ENCODE data around the gene USP22. TPM values are rescaled to one million over a fixed set of nuclear protein-coding genes. Genes with fewer than 3 reads are reported as not detected.
A peak's percentile ranks its signal among the peaks of the same experiment; 100 is the strongest.

The USP22 gene
- total RNA-seq, 1 experiment from 2014 or later = 157 TPM

GRCh38 chr17:21002309-21003006 lies 40.4 kb downstream of the USP22 start:
- no peak for DNase-seq (ENCODE audit: unreplicated experiment)
- H3K27ac Mint-ChIP-seq (ENCODE audit: low read depth, unreplicated experiment) = no peak overlapping the region
- H3K27me3 Mint-ChIP-seq (ENCODE audit: insufficient read depth, unreplicated experiment) = no peaks in the 10 kb centered on the region
- H3K4me1 Mint-ChIP-seq (ENCODE audit: insufficient read depth, unreplicated experiment) = no peaks in the 10 kb centered on the region
- peaks cover 93% of the 10 kb centered on the region for H3K36me3 Mint-ChIP-seq (ENCODE audit: insufficient read depth, unreplicated experiment)
- H3K4me3 Mint-ChIP-seq (ENCODE audit: unreplicated experiment) = no peak overlapping the region
- intact Hi-C loops (cut with micrococcal nuclease) = no loop called here
- H3K9me3 Mint-ChIP-seq (ENCODE audit: unreplicated experiment) = no peaks in the 10 kb centered on the region
- CTCF ChIA-PET = interaction anchor here (1.0 to 1.4 kb wide), 2 partner anchors 9 to 14 kb away, joined by 3 to 8 read pairs; no protein-coding TSS in a partner anchor
- no peak for TF ChIP-seq CTCF (IDR thresholded peaks at IDR 0.05; ENCODE audit: unreplicated experiment)
- no TSS peak for BruUV-seq (replicated peaks)
- POLR2A ChIA-PET = interaction anchor here (1.5 kb wide), 1 partner anchor 46 kb away, joined by 3 read pairs; no protein-coding TSS in a partner anchor

GRCh38 chr17:21001813-21002221 lies 41.0 kb downstream of the USP22 start:
- CTCF ChIA-PET = interaction anchor here (1.4 kb wide), 1 partner anchor 9 kb away, joined by 8 read pairs; no protein-coding TSS in a partner anchor
- H3K27ac Mint-ChIP-seq (ENCODE audit: low read depth, unreplicated experiment) = no peak overlapping the region

GRCh38 chr17:21001111-21001812 lies 41.5 kb downstream of the USP22 start:
- Mint-ChIP-seq H3K4me3 (ENCODE audit: unreplicated experiment) (no peak overlapping the region), H3K9me3 (ENCODE audit: unreplicated experiment) (no peaks in the 10 kb centered on the region), H3K4me1 (ENCODE audit: insufficient read depth, unreplicated experiment) (no peaks in the 10 kb centered on the region), H3K27ac (ENCODE audit: low read depth, unreplicated experiment) (no peak overlapping the region), H3K36me3 (ENCODE audit: insufficient read depth, unreplicated experiment) (peaks cover 86% of the 10 kb centered on the region), H3K27me3 (ENCODE audit: insufficient read depth, unreplicated experiment) (no peaks in the 10 kb centered on the region)
- POLR2A ChIA-PET = interaction anchor here (1.5 kb wide), 1 partner anchor 45 kb away, joined by 3 read pairs; no protein-coding TSS in a partner anchor
- TF ChIP-seq CTCF (IDR thresholded peaks at IDR 0.05; ENCODE audit: unreplicated experiment) = no peak
- no peak for DNase-seq (ENCODE audit: unreplicated experiment)
- CTCF ChIA-PET = interaction anchor here (1.4 kb wide), 1 partner anchor 8 kb away, joined by 8 read pairs; no protein-coding TSS in a partner anchor
- no TSS peak for BruUV-seq (replicated peaks)
- intact Hi-C loops (cut with micrococcal nuclease) = no loop called here

More at GRCh38 chr17:21001813-21002221, 41.0 kb downstream of the USP22 start:
- no peaks in the 10 kb centered on the region for H3K27me3 Mint-ChIP-seq (ENCODE audit: insufficient read depth, unreplicated experiment)
- POLR2A ChIA-PET = interaction anchor here (1.5 kb wide), 1 partner anchor 46 kb away, joined by 3 read pairs; no protein-coding TSS in a partner anchor
- H3K4me1 Mint-ChIP-seq (ENCODE audit: insufficient read depth, unreplicated experiment) = no peaks in the 10 kb centered on the region
- H3K4me3 Mint-ChIP-seq (ENCODE audit: unreplicated experiment) = no peak overlapping the region
- peaks cover 87% of the 10 kb centered on the region for H3K36me3 Mint-ChIP-seq (ENCODE audit: insufficient read depth, unreplicated experiment)
- no peaks in the 10 kb centered on the region for H3K9me3 Mint-ChIP-seq (ENCODE audit: unreplicated experiment)
- no peak for TF ChIP-seq CTCF (IDR thresholded peaks at IDR 0.05; ENCODE audit: unreplicated experiment)
- intact Hi-C loops (cut with micrococcal nuclease) = no loop called here
- TSS peak; percentile 14 for BruUV-seq (replicated peaks)
- no peak for DNase-seq (ENCODE audit: unreplicated experiment)

- Mint-ChIP-seq H3K36me3 (ENCODE audit: insufficient read depth, unreplicated experiment) (peaks cover 75% of the 10 kb centered on the region), H3K4me3 (ENCODE audit: unreplicated experiment) (no peak overlapping the region), H3K27ac (ENCODE audit: low read depth, unreplicated experiment) (no peak overlapping the region), H3K27me3 (ENCODE audit: insufficient read depth, unreplicated experiment) (no peaks in the 10 kb centered on the region), H3K4me1 (ENCODE audit: insufficient read depth, unreplicated experiment) (no peaks in the 10 kb centered on the region), H3K9me3 (ENCODE audit: unreplicated experiment) (no peaks in the 10 kb centered on the region)
- intact Hi-C loops (cut with micrococcal nuclease) = no loop called here
- TF ChIP-seq CTCF (IDR thresholded peaks at IDR 0.05; ENCODE audit: unreplicated experiment) = no peak
- DNase-seq (ENCODE audit: unreplicated experiment) = no peak
- ChIA-PET CTCF (no interaction called here), POLR2A (no interaction called here)
- BruUV-seq (replicated peaks) = no TSS peak
Measured at GRCh38 chr17:20999841-21000532, 42.8 kb downstream of the USP22 start.

Measured in MCF 10A (cell line).